ENCODE results near the gene PHF21A.

DNA sequence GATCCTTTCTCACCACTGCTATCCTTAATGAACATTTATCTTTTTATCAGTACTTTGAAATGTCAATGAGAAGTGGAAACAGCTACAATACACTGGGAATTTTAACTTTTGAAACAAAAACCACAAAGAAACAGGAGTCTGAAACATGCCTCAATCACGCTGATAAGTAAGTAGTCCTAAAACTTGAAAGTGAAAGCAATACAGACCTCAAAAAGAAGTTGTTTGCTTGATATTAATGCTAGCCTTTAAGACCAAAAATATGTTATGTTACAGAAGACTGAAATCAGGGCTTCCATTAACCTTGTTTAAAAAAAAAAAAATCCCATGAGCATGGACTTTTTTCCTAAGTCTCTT is 21.3 kb downstream of the PHF21A start:
- TF ChIP-seq, protein P1, sequence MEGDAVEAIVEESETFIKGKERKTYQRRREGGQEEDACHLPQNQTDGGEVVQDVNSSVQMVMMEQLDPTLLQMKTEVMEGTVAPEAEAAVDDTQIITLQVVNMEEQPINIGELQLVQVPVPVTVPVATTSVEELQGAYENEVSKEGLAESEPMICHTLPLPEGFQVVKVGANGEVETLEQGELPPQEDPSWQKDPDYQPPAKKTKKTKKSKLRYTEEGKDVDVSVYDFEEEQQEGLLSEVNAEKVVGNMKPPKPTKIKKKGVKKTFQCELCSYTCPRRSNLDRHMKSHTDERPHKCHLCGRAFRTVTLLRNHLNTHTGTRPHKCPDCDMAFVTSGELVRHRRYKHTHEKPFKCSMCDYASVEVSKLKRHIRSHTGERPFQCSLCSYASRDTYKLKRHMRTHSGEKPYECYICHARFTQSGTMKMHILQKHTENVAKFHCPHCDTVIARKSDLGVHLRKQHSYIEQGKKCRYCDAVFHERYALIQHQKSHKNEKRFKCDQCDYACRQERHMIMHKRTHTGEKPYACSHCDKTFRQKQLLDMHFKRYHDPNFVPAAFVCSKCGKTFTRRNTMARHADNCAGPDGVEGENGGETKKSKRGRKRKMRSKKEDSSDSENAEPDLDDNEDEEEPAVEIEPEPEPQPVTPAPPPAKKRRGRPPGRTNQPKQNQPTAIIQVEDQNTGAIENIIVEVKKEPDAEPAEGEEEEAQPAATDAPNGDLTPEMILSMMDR (IDR thresholded peaks at IDR 0.05; ENCODE audit: low read length) = no peak
- no peak for TF ChIP-seq EZH2 (IDR thresholded peaks at IDR 0.05; ENCODE audit: borderline replicate concordance, low read length)

All from OCI-LY1 (cell line).